Activated CD4-positive, alpha-beta memory T cell treated with anti-CD3 and anti-CD28 coated beads, Interleukin-2, amount 10 ng/mL, durations not matched to agents 7 days and 5 days (primary cell): ENCODE results near the gene CCR4. TPM values are rescaled to one million over a fixed set of nuclear protein-coding genes. Genes with fewer than 3 reads are reported as not detected.
"Not testable (repeated sequence)": the region's sequence is repeated elsewhere in the genome, so short reads cannot be mapped to it uniquely, and the experiment has no call there.

ENCODE experiments used
- CTCF ChIA-PET: fragments of 350-600 bp; sonication (Branson Sonifier 250); formaldehyde crosslinking; loops from one replicate; lab custom pipeline; 2021; ENCODE audit warnings: antibody characterized with exemption, inconsistent platforms; lab: Charles Lee
- POLR2A ChIA-PET: fragments of 350-600 bp; sonication (Branson Sonifier 250); formaldehyde crosslinking; loops from one replicate; lab custom pipeline; 2021; ENCODE audit warnings: antibody characterized with exemption; lab: Charles Lee
- DNase-seq: peaks from one replicate; pipeline ENCODE4 v3.0.0-alpha.2; 2020
- H3K27ac Mint-ChIP-seq: one replicate; pipeline ENCODE4 v1.8.0; 2021; ENCODE audit warnings: mild to moderate bottlenecking, mixed read lengths
- H3K27me3 Mint-ChIP-seq: one replicate; pipeline ENCODE4 v1.8.0; 2021; ENCODE audit warnings: mixed read lengths
- H3K36me3 Mint-ChIP-seq: one replicate; pipeline ENCODE4 v1.8.0; 2021; ENCODE audit warnings: low read depth, mixed read lengths
- H3K4me1 Mint-ChIP-seq: one replicate; pipeline ENCODE4 v1.8.0; 2021; ENCODE audit warnings: mixed read lengths
- H3K4me3 Mint-ChIP-seq: one replicate; pipeline ENCODE4 v1.8.0; 2021; ENCODE audit warnings: mild to moderate bottlenecking, mixed read lengths
- H3K9me3 Mint-ChIP-seq: one replicate; pipeline ENCODE4 v1.8.0; 2021; ENCODE audit warnings: mixed read lengths
- total RNA-seq, 2 experiments: library from RNA; stranded (reverse); gene quantifications; one replicate each; pipeline ENCODE4 v1.2.3, GENCODE V29; 2021

CCR4 gene
- total RNA-seq: 100 to 1,000 TPM; 117 to 118 TPM

- Mint-ChIP-seq H3K9me3 (no peaks in the 10 kb centered on the region), H3K4me3 (peak within 1 kb of the TSS; percentile 85), H3K27ac (peak within 1 kb of the TSS; percentile 89), H3K27me3 (no peaks in the 10 kb centered on the region), H3K36me3 (peaks cover 39% of the 10 kb centered on the region), H3K4me1 (peaks cover 74% of the 10 kb centered on the region)
- DNase-seq: peak; percentile 72
- ChIA-PET POLR2A (interaction anchor here (0.9 to 1.8 kb wide), 6 partner anchors 23 to 160 kb away, joined by 3 to 9 read pairs (median 5); no protein-coding TSS in a partner anchor), CTCF (interaction anchor here (0.7 to 9.8 kb wide), 9 partner anchors 11 to 421 kb away, joined by 3 to 180 read pairs (median 5); no protein-coding TSS in a partner anchor)
Observed at GRCh38 chr3:32951410-32951811, at the start of gene CCR4. TSS of gene CCR4 (plus strand) at chr3:32951644. CDS start at chr3:32953423, 1,779 bp downstream.

- not testable (repeated sequence) for H3K4me1 Mint-ChIP-seq, H3K27ac Mint-ChIP-seq, H3K9me3 Mint-ChIP-seq, H3K36me3 Mint-ChIP-seq
- ChIA-PET CTCF (interaction anchor here (1.0 to 2.4 kb wide), 8 partner anchors 9 to 180 kb away, joined by 3 to 14 read pairs (median 4); no protein-coding TSS in a partner anchor), POLR2A (interaction anchor here (1.6 kb wide), 1 partner anchor 20 kb away, joined by 5 read pairs; no protein-coding TSS in a partner anchor)
- peaks cover 24% of the 10 kb centered on the region for H3K27me3 Mint-ChIP-seq
- H3K4me3 Mint-ChIP-seq: peak overlapping the region; percentile 69
- peak; percentile 47 for DNase-seq
Observed at GRCh38 chr3:32902887-32903371, 48.5 kb upstream of the CCR4 start.

- no peak overlapping the region for H3K4me3 Mint-ChIP-seq
- DNase-seq: no peak
- H3K9me3 Mint-ChIP-seq: no peaks in the 10 kb centered on the region
- H3K36me3 Mint-ChIP-seq: no peaks in the 10 kb centered on the region
- peaks cover 4% of the 10 kb centered on the region for H3K4me1 Mint-ChIP-seq
- ChIA-PET CTCF (interaction anchor here (1.4 to 2.4 kb wide), 3 partner anchors 31 to 181 kb away, joined by 3 to 14 read pairs (median 4); no protein-coding TSS in a partner anchor), POLR2A (interaction anchor here (1.6 kb wide), 1 partner anchor 21 kb away, joined by 5 read pairs; no protein-coding TSS in a partner anchor)
- H3K27me3 Mint-ChIP-seq: peaks cover 18% of the 10 kb centered on the region
- H3K27ac Mint-ChIP-seq: no peak overlapping the region
Observed at GRCh38 chr3:32903953-32904352, 47.5 kb upstream of the CCR4 start.

- ChIA-PET POLR2A (no interaction called here), CTCF (no interaction called here)
- peaks cover 4% of the 10 kb centered on the region for H3K9me3 Mint-ChIP-seq
- H3K4me3 Mint-ChIP-seq: no peak overlapping the region
- DNase-seq: no peak
- no peak overlapping the region for H3K27ac Mint-ChIP-seq
- H3K27me3 Mint-ChIP-seq: no peaks in the 10 kb centered on the region
- peaks cover 8% of the 10 kb centered on the region for H3K4me1 Mint-ChIP-seq
- peaks cover 4% of the 10 kb centered on the region for H3K36me3 Mint-ChIP-seq
Observed at GRCh38 chr3:32909999-32910398, 41.4 kb upstream of the CCR4 start.

- Mint-ChIP-seq H3K27me3 (no peaks in the 10 kb centered on the region), H3K4me1 (peaks cover 8% of the 10 kb centered on the region), H3K4me3 (no peak overlapping the region), H3K27ac (no peak overlapping the region), H3K36me3 (peaks cover 4% of the 10 kb centered on the region), H3K9me3 (peaks cover 4% of the 10 kb centered on the region)
- ChIA-PET CTCF (no interaction called here), POLR2A (no interaction called here)
- DNase-seq: no peak
Observed at GRCh38 chr3:32910954-32911353, 40.5 kb upstream of the CCR4 start.

- H3K4me3 Mint-ChIP-seq: no peak overlapping the region
- ChIA-PET CTCF (interaction anchor here (1.0 kb wide), 1 partner anchor 9 kb away, joined by 4 read pairs; no protein-coding TSS in a partner anchor), POLR2A (no interaction called here)
- peak overlapping the region; percentile 70 for H3K27ac Mint-ChIP-seq
- peaks cover 9% of the 10 kb centered on the region for H3K9me3 Mint-ChIP-seq
- no peaks in the 10 kb centered on the region for H3K27me3 Mint-ChIP-seq
- peaks cover 9% of the 10 kb centered on the region for H3K36me3 Mint-ChIP-seq
- peaks cover 8% of the 10 kb centered on the region for H3K4me1 Mint-ChIP-seq
- no peak for DNase-seq
Observed at GRCh38 chr3:32912046-32912445, 39.4 kb upstream of the CCR4 start.

GRCh38 chr3:32913790-32914446 lies 37.5 kb upstream of the CCR4 start:
- Mint-ChIP-seq H3K4me1 (peaks cover 8% of the 10 kb centered on the region), H3K27me3 (peaks cover 2% of the 10 kb centered on the region), H3K4me3 (no peak overlapping the region), H3K27ac (no peak overlapping the region), H3K9me3 (peaks cover 19% of the 10 kb centered on the region), H3K36me3 (peaks cover 10% of the 10 kb centered on the region)
- DNase-seq: no peak
- POLR2A ChIA-PET: no interaction called here
- CTCF ChIA-PET: interaction anchor here (0.7 kb wide), 1 partner anchor 882 kb away, joined by 4 read pairs; no protein-coding TSS in a partner anchor

- Mint-ChIP-seq H3K27ac (no peak overlapping the region), H3K4me1 (no peaks in the 10 kb centered on the region), H3K9me3 (peaks cover 16% of the 10 kb centered on the region), H3K4me3 (no peak overlapping the region), H3K36me3 (peaks cover 6% of the 10 kb centered on the region), H3K27me3 (peaks cover 18% of the 10 kb centered on the region)
- DNase-seq: no peak
- ChIA-PET POLR2A (interaction anchor here (0.6 kb wide), 1 partner anchor 22 kb away, joined by 3 read pairs; no protein-coding TSS in a partner anchor), CTCF (no interaction called here)
Observed at GRCh38 chr3:32919920-32920319, 31.5 kb upstream of the CCR4 start.

GRCh38 chr3:32922078-32922477 lies 29.4 kb upstream of the CCR4 start:
- Mint-ChIP-seq H3K4me1 (no peaks in the 10 kb centered on the region), H3K27me3 (peaks cover 24% of the 10 kb centered on the region), H3K36me3 (peaks cover 1% of the 10 kb centered on the region), H3K9me3 (peaks cover 11% of the 10 kb centered on the region), H3K27ac (no peak overlapping the region), H3K4me3 (no peak overlapping the region)
- ChIA-PET CTCF (no interaction called here), POLR2A (no interaction called here)
- no peak for DNase-seq

GRCh38 chr3:32930161-32930560 lies 21.3 kb upstream of the CCR4 start:
- no peaks in the 10 kb centered on the region for H3K9me3 Mint-ChIP-seq
- no peak overlapping the region for H3K27ac Mint-ChIP-seq
- no peak overlapping the region for H3K4me3 Mint-ChIP-seq
- no peaks in the 10 kb centered on the region for H3K4me1 Mint-ChIP-seq
- ChIA-PET POLR2A (no interaction called here), CTCF (no interaction called here)
- no peak for DNase-seq
- H3K27me3 Mint-ChIP-seq: peaks cover 20% of the 10 kb centered on the region
- H3K36me3 Mint-ChIP-seq: no peaks in the 10 kb centered on the region

GRCh38 chr3:32931273-32931672 lies 20.2 kb upstream of the CCR4 start:
- H3K9me3 Mint-ChIP-seq, DNase-seq, CTCF ChIA-PET, H3K36me3 Mint-ChIP-seq, H3K4me3 Mint-ChIP-seq, POLR2A ChIA-PET, H3K4me1 Mint-ChIP-seq, H3K27ac Mint-ChIP-seq: not testable (repeated sequence)
- peaks cover 18% of the 10 kb centered on the region for H3K27me3 Mint-ChIP-seq

GRCh38 chr3:32934150-32934742 lies 17.2 kb upstream of the CCR4 start:
- Mint-ChIP-seq H3K27me3 (peaks cover 5% of the 10 kb centered on the region), H3K9me3 (no peaks in the 10 kb centered on the region), H3K27ac (no peak overlapping the region), H3K4me3 (no peak overlapping the region), H3K4me1 (no peaks in the 10 kb centered on the region), H3K36me3 (no peaks in the 10 kb centered on the region)
- no peak for DNase-seq
- ChIA-PET CTCF (interaction anchor here (0.7 to 2.4 kb wide), 12 partner anchors 9 to 212 kb away, joined by 3 to 13 read pairs (median 3); no protein-coding TSS in a partner anchor), POLR2A (no interaction called here)

- ChIA-PET POLR2A (no interaction called here), CTCF (no interaction called here)
- Mint-ChIP-seq H3K27me3 (no peaks in the 10 kb centered on the region), H3K4me3 (no peak overlapping the region), H3K27ac (no peak overlapping the region), H3K4me1 (no peaks in the 10 kb centered on the region), H3K36me3 (no peaks in the 10 kb centered on the region), H3K9me3 (no peaks in the 10 kb centered on the region)
- DNase-seq: no peak
Observed at GRCh38 chr3:32937331-32937730, 14.1 kb upstream of the CCR4 start.
